ENCODE results near the gene DOC2A. TPM values are rescaled to one million over a fixed set of nuclear protein-coding genes. Genes with fewer than 3 reads are reported as not detected.
"Not testable (repeated sequence)": the region's sequence is repeated elsewhere in the genome, so short reads cannot be mapped to it uniquely, and the experiment has no call there.

Gene DOC2A
- total and polyA plus RNA-seq, 2 experiments from 2014 or later: 9.8 to 10.0 TPM

- H3K36me3 Mint-ChIP-seq (ENCODE audit: low read depth); H3K4me1 ChIP-seq (ENCODE audit: insufficient read depth); H3K79me2 ChIP-seq (replicated peaks; ENCODE audit: insufficient read depth); H3K36me3 ChIP-seq (ENCODE audit: insufficient read depth); H3F3A ChIP-seq (replicated peaks; ENCODE audit: low read depth); H3K4me3 Mint-ChIP-seq; ATAC-seq; H3K27ac Mint-ChIP-seq; H3K4me3 ChIP-seq; H3K4me1 Mint-ChIP-seq; H3K9me3 Mint-ChIP-seq; H3K27ac ChIP-seq (ENCODE audit: low read depth); DNase-seq (ENCODE audit: low spot score); H3K4me2 ChIP-seq; H4K20me1 ChIP-seq (replicated peaks; ENCODE audit: insufficient read depth); H3K9me2 ChIP-seq (ENCODE audit: insufficient read depth); H2AFZ ChIP-seq: not testable (repeated sequence)
- H3K27me3 Mint-ChIP-seq (ENCODE audit: insufficient read depth, low read depth, poor library complexity): peaks cover 18% of the 10 kb centered on the region
- H3K27me3 ChIP-seq (ENCODE audit: insufficient read depth): peaks cover 18% of the 10 kb centered on the region
Observed at GRCh38 chr16:30015450-30015849, 4.6 kb upstream of the DOC2A start.

GRCh38 chr16:30012598-30012997 is 1.8 kb upstream of the DOC2A start:
- H3K79me2 ChIP-seq (replicated peaks; ENCODE audit: insufficient read depth); H3K36me3 Mint-ChIP-seq (ENCODE audit: low read depth); H4K20me1 ChIP-seq (replicated peaks; ENCODE audit: insufficient read depth); H3K36me3 ChIP-seq (ENCODE audit: insufficient read depth); H3K9me3 Mint-ChIP-seq; H3K27ac ChIP-seq (ENCODE audit: low read depth); H3K27ac Mint-ChIP-seq; H3K9me2 ChIP-seq (ENCODE audit: insufficient read depth); ATAC-seq; H3F3A ChIP-seq (replicated peaks; ENCODE audit: low read depth); DNase-seq (ENCODE audit: low spot score); H2AFZ ChIP-seq: not testable (repeated sequence)
- Histone ChIP-seq H3K4me2 (peak overlapping the region; percentile 87), H3K4me1 (ENCODE audit: insufficient read depth) (peaks cover 11% of the 10 kb centered on the region; the same call in 1 of the 2 replicates), H3K27me3 (ENCODE audit: insufficient read depth) (peaks cover 33% of the 10 kb centered on the region), H3K4me3 (peak overlapping the region; percentile 91; the same call in 1 of the 2 replicates)
- 0 out of 3 replicates have a peak overlapping the region, but pooled peaks have one; percentile 77 for H3K4me3 Mint-ChIP-seq
- peaks cover 19% of the 10 kb centered on the region for H3K4me1 Mint-ChIP-seq
- H3K27me3 Mint-ChIP-seq (ENCODE audit: insufficient read depth, low read depth, poor library complexity): peaks cover 28% of the 10 kb centered on the region

- ATAC-seq: peak; percentile 38
- Histone ChIP-seq H3K4me1 (ENCODE audit: insufficient read depth) (peaks cover 11% of the 10 kb centered on the region; the same call in 1 of the 2 replicates), H3F3A (replicated peaks; ENCODE audit: low read depth) (0 out of 2 replicates have a peak, but pooled peaks cover 4% of the 10 kb centered on the region), H2AFZ (peak overlapping the region; percentile 87), H3K27ac (ENCODE audit: low read depth) (no peak overlapping the region), H3K79me2 (replicated peaks; ENCODE audit: insufficient read depth) (no peaks in the 10 kb centered on the region), H3K4me3 (peak overlapping the region; percentile 91), H3K27me3 (ENCODE audit: insufficient read depth) (peaks cover 33% of the 10 kb centered on the region), H3K4me2 (peak overlapping the region; percentile 87), H3K9me2 (ENCODE audit: insufficient read depth) (no peaks in the 10 kb centered on the region), H3K36me3 (ENCODE audit: insufficient read depth) (no peaks in the 10 kb centered on the region), H4K20me1 (replicated peaks; ENCODE audit: insufficient read depth) (no peaks in the 10 kb centered on the region)
- Mint-ChIP-seq H3K27ac (no peak overlapping the region), H3K4me1 (peaks cover 23% of the 10 kb centered on the region), H3K4me3 (peak overlapping the region; percentile 77), H3K9me3 (peaks cover 2% of the 10 kb centered on the region; the same call in 1 of the 3 replicates), H3K36me3 (ENCODE audit: low read depth) (no peaks in the 10 kb centered on the region), H3K27me3 (ENCODE audit: insufficient read depth, low read depth, poor library complexity) (peaks cover 28% of the 10 kb centered on the region)
- TF ChIP-seq JUNB (IDR thresholded peaks at IDR 0.05; ENCODE audit: unreplicated experiment): no peak
- no peak for TF ChIP-seq ETS1 (IDR thresholded peaks at IDR 0.05)
- TF ChIP-seq ZNF114 (CRISPR knock-in tag; IDR thresholded peaks at IDR 0.05): no peak
- TF ChIP-seq CREB1 (CRISPR knock-in tag; IDR thresholded peaks at IDR 0.05; ENCODE audit: low read depth): no peak
- peak; percentile 68 for DNase-seq (ENCODE audit: low spot score)
Observed at GRCh38 chr16:30011714-30012504, 1.1 kb upstream of the DOC2A start.

Data from GM23338 (cell line).